ENCODE results near the gene EYS.

EYS gene

GRCh38 chr6:63677282-63677681 lies 2029.7 kb downstream of the EYS start:
- DNase-seq, result no peak

GRCh38 chr6:63676412-63677114 lies 2030.5 kb downstream of the EYS start:
- peak; percentile 7 for DNase-seq

GRCh38 chr6:63675138-63675537 lies 2031.9 kb downstream of the EYS start:
- no peak for DNase-seq

GRCh38 chr6:63674635-63675034 lies 2032.4 kb downstream of the EYS start:
- no peak for DNase-seq

GRCh38 chr6:63673692-63674091 lies 2033.3 kb downstream of the EYS start:
- DNase-seq, result no peak

GRCh38 chr6:63672582-63673129 lies 2034.4 kb downstream of the EYS start:
- no peak for DNase-seq

- no peak for DNase-seq
Observed at GRCh38 chr6:63671098-63671754, 2035.8 kb downstream of the EYS start.

Data from NCI-H226 (cell line).